HepG2 (cell line): ENCODE data around the gene PCDHGA12. TPM values are rescaled to one million over a fixed set of nuclear protein-coding genes. Genes with fewer than 3 reads are reported as not detected.

ENCODE experiments used
- GATAD2A ChIP-seq: IDR thresholded peaks from 2 replicates; pipeline ENCODE4 v1.6.1; 2016
- IRF1 ChIP-seq: sonication (generic); formaldehyde crosslinking; IDR thresholded peaks from 2 replicates; pipeline ENCODE4 v1.4.0; 2020; ENCODE audit warnings: low read depth, mild to moderate bottlenecking, missing genetic modification reagents
- JARID2 ChIP-seq: sonication (generic); formaldehyde crosslinking; IDR thresholded peaks from 2 replicates; pipeline ENCODE4 v1.8.1; 2023; ENCODE audit warnings: missing genetic modification reagents, inconsistent platforms; ENCODE audit not compliant: insufficient replicate concordance
- LBX2 ChIP-seq: sonication (generic); formaldehyde crosslinking; IDR thresholded peaks from 2 replicates; pipeline ENCODE4 v1.5.0; 2020; ENCODE audit warnings: missing genetic modification reagents, mild to moderate bottlenecking, borderline replicate concordance
- NR2C2 ChIP-seq: sonication (generic); formaldehyde crosslinking; IDR thresholded peaks from 2 replicates; pipeline ENCODE4 v1.4.0; 2020; ENCODE audit warnings: missing genetic modification reagents, mild to moderate bottlenecking, moderate library complexity, borderline replicate concordance
- ZBTB20 ChIP-seq: sonication (generic); formaldehyde crosslinking; IDR thresholded peaks from 2 replicates; pipeline ENCODE4 v1.8.1; 2023; ENCODE audit warnings: missing genetic modification reagents, low read depth, mild to moderate bottlenecking, borderline replicate concordance
- ZFP1 ChIP-seq: IDR thresholded peaks from 2 replicates; pipeline ENCODE4 v1.6.1; 2016
- ZNF501 ChIP-seq: sonication (generic); formaldehyde crosslinking; IDR thresholded peaks from 2 replicates; pipeline ENCODE4 v1.5.1; 2020; ENCODE audit warnings: mild to moderate bottlenecking, moderate library complexity, missing genetic modification reagents
- ZNF549 ChIP-seq: sonication (generic); formaldehyde crosslinking; IDR thresholded peaks from 2 replicates; pipeline ENCODE4 v1.5.0; 2020; ENCODE audit warnings: missing genetic modification reagents
- ZNF609 ChIP-seq: sonication (generic); formaldehyde crosslinking; IDR thresholded peaks from 2 replicates; pipeline ENCODE4 v1.4.0; 2020; ENCODE audit warnings: mild to moderate bottlenecking, missing genetic modification reagents, borderline replicate concordance
- ZNF678 ChIP-seq: sonication (generic); formaldehyde crosslinking; IDR thresholded peaks from 2 replicates; pipeline ENCODE4 v1.4.0; 2020; ENCODE audit warnings: mild to moderate bottlenecking, missing genetic modification reagents
- polyA plus RNA-seq, 8 experiments: library from polyadenylated mRNA; depleted of rRNA in 3 of 8; stranded (reverse) in 7 of 8; unstranded in 1 of 8; fragments of >200 nt; fragmentation: Illumina TruSeq in 4 of 8; extraction: Trizol in 4 of 8; gene quantifications; 2 replicates each; pipeline versions ENCODE4 v1.2.1 to v1.2.3, GENCODE V29; 2011 to 2016; ENCODE audit warnings: low read depth in 4 of 8, missing spikeins in 1 of 8, mixed read lengths in 1 of 8; ENCODE audit not compliant: insufficient read depth in 1 of 8
- total RNA-seq, 5 experiments: library from RNA; depleted of rRNA; stranded (reverse); fragments of >200 nt; fragmentation: Illumina TruSeq; extraction: Trizol; gene quantifications; 2 replicates each; pipeline ENCODE4 v1.2.3, GENCODE V29; 2016; ENCODE audit warnings: low read depth in 1 of 5
- TF ChIP-seq, protein P1 (sequence below): sonication (generic); formaldehyde crosslinking; IDR thresholded peaks from 2 replicates; pipeline ENCODE4 v1.4.0; 2020; ENCODE audit warnings: missing genetic modification reagents

PCDHGA12 gene
- total and polyA plus RNA-seq, 2 of the 13 experiments (the other 11 are each of a cell fraction or from before 2014, with no cell fraction given) = 0.07 to 0.13 TPM

GRCh38 chr5:141398608-141399007 is 31.7 kb upstream of the PCDHGA12 start (continued):
- no peak for TF ChIP-seq ZNF609 (CRISPR knock-in tag)
- no peak for TF ChIP-seq ZNF549 (CRISPR knock-in tag)
- TF ChIP-seq NR2C2 (CRISPR knock-in tag) = no peak
- TF ChIP-seq ZBTB20 = no peak
- TF ChIP-seq IRF1 (CRISPR knock-in tag) = no peak
- no peak for TF ChIP-seq ZNF678 (CRISPR knock-in tag)
- no peak for TF ChIP-seq ZNF501
- TF ChIP-seq GATAD2A = no peak
- TF ChIP-seq ZFP1 (CRISPR knock-in tag) = no peak
- TF ChIP-seq, protein P1, sequence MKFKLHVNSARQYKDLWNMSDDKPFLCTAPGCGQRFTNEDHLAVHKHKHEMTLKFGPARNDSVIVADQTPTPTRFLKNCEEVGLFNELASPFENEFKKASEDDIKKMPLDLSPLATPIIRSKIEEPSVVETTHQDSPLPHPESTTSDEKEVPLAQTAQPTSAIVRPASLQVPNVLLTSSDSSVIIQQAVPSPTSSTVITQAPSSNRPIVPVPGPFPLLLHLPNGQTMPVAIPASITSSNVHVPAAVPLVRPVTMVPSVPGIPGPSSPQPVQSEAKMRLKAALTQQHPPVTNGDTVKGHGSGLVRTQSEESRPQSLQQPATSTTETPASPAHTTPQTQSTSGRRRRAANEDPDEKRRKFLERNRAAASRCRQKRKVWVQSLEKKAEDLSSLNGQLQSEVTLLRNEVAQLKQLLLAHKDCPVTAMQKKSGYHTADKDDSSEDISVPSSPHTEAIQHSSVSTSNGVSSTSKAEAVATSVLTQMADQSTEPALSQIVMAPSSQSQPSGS (CRISPR knock-in tag) = no peak
- TF ChIP-seq LBX2 (CRISPR knock-in tag) = no peak
- no peak for TF ChIP-seq JARID2
